ENCODE results near the gene SNX32.
"Not testable (repeated sequence)": the region's sequence is repeated elsewhere in the genome, so short reads cannot be mapped to it uniquely, and the experiment has no call there.

The SNX32 gene

DNA sequence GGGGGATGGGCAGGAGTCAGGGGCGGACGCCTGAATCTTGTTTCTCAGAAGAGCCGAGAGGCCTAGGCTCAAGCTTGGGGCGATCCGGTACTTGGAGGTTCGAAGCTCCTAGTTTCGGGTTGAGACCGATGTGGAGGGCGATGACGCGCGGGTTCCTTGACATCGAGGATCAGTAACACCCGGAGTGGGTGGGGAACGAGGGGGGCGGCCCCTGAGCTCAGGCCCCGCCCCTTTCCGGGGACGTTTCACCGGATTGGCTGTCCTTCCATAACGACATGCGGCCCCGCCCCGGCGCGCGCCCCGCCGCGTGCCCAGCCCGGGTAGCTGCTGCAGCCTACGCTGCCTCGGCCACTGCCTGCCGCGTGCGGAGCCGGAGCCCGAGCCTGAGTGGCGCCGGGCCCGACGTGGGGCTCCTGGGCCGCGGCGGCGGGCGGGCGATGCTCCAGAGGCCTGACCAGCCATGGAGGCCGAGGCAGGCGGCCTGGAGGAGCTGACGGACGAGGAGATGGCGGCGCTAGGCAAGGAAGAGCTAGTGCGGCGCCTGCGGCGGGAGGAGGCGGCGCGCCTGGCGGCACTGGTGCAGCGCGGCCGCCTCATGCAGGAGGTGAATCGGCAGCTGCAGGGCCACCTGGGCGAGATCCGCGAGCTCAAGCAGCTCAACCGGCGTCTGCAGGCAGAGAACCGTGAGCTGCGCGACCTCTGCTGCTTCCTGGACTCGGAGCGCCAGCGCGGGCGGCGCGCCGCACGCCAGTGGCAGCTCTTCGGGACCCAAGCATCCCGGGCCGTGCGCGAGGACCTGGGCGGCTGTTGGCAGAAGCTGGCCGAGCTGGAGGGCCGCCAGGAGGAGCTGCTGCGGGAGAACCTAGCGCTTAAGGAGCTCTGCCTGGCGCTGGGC is 56.8 kb downstream of the SNX32 start, which contains the start of gene CCDC85B:
TSS of gene CCDC85B (plus strand) at position 350 of the 895 bp plus-strand sequence. CDS start at position 461, 111 bp downstream.
- POLR2A ChIA-PET: interaction anchor here (0.7 to 8.7 kb wide), 18 partner anchors 9 to 232 kb away, joined by 3 to 136 read pairs (median 4); partner anchors contain the start of genes C11orf68, CFL1, DRAP1 and FOSL1
- TF ChIP-seq, protein P1, sequence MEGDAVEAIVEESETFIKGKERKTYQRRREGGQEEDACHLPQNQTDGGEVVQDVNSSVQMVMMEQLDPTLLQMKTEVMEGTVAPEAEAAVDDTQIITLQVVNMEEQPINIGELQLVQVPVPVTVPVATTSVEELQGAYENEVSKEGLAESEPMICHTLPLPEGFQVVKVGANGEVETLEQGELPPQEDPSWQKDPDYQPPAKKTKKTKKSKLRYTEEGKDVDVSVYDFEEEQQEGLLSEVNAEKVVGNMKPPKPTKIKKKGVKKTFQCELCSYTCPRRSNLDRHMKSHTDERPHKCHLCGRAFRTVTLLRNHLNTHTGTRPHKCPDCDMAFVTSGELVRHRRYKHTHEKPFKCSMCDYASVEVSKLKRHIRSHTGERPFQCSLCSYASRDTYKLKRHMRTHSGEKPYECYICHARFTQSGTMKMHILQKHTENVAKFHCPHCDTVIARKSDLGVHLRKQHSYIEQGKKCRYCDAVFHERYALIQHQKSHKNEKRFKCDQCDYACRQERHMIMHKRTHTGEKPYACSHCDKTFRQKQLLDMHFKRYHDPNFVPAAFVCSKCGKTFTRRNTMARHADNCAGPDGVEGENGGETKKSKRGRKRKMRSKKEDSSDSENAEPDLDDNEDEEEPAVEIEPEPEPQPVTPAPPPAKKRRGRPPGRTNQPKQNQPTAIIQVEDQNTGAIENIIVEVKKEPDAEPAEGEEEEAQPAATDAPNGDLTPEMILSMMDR (IDR thresholded peaks at IDR 0.05; ENCODE audit: insufficient read depth, low read length, missing control alignments): peak; percentile 21
- CTCF ChIA-PET: interaction anchor here (0.9 to 33.3 kb wide), 18 partner anchors 9 to 185 kb away, joined by 3 to 1090 read pairs (median 9); partner anchors contain the start of genes C11orf68, CTSW, EFEMP2 and FOSL1
- peak; percentile 66 for DNase-seq (ENCODE audit: low read depth, low spot score)
- peak within 1 kb of the TSS; percentile 73 for H3K4me3 ChIP-seq (ENCODE audit: low read depth, low read length)

DNA sequence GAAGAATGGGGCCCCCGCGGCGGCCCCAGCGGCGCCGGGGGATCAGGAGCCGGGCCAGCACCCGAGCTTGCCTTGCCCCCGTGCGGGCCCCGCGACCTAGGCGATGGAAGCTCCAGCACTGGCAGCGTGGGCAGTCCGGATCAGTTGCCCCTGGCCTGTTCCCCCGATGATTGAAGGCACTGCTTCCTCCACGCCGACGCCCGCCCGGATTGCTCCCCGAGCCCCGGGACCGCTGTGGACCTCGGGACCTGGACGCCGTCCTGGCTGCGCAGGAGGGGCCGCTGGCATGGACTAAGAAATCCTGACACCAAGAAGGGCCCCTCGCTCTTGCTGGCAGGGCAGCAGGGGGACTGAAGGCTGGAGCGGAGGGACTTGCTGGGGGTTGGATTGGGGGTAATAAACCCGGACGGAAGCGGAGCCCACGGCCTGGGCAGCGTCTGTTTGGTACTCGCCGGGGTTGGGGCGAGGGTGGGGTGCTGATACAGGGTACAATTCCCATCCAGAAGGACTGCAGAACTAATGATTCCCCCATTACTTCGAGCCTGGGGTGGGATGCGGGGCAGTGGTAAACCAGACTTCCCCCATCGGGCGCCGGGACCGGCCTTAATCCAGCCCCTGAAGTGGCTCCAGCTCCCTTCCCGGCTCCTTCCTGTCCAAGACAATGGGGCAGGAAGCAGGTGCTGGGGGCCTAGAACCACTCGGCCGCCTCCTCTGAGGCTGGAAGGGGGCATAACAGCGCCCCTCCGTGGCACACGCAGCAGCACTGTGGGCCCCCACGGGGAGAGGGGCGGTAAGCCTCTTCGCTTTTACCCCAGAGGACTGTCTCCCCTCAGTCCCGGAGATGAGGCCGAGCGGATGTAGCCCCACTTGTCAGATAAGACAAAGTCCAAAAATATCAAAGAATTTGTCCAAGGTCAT is 57.7 kb downstream of the SNX32 start:
- no peak for DNase-seq (ENCODE audit: low read depth, low spot score)
- TF ChIP-seq, protein P1 (IDR thresholded peaks at IDR 0.05; ENCODE audit: insufficient read depth, low read length, missing control alignments): peak; percentile 37
- peak overlapping the region; percentile 73 for H3K4me3 ChIP-seq (ENCODE audit: low read depth, low read length)
- CTCF ChIA-PET: interaction anchor here (0.9 to 33.3 kb wide), 7 partner anchors 9 to 88 kb away, joined by 3 to 1090 read pairs (median 20); partner anchors contain the start of genes C11orf68, CTSW, EFEMP2 and FOSL1
- POLR2A ChIA-PET: interaction anchor here (0.7 to 8.7 kb wide), 13 partner anchors 8 to 233 kb away, joined by 3 to 136 read pairs (median 5); partner anchors contain the start of genes C11orf68, CFL1, DRAP1 and FOSL1

DNA sequence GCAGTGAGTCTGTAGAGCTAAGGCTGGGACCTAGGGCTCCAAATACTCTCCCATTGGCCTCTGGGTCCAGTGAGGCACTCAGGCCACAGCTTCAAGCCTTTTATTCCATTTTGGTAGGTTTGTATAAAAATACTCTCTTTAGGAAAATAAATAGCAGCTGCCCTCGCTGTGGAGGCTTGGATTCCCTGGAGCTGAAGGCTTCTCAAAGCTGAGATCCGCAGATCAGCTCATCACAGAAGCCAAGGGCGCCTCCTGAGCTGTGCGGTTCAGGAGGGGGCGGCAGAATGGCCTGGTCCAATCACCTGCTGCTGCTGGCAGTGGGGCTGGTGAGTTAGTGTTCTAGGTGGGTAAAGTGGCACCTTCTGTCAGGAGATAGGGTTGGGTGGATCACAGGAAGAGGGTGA is 58.4 kb downstream of the SNX32 start:
- not testable (repeated sequence) for DNase-seq (ENCODE audit: low read depth, low spot score)

DNA sequence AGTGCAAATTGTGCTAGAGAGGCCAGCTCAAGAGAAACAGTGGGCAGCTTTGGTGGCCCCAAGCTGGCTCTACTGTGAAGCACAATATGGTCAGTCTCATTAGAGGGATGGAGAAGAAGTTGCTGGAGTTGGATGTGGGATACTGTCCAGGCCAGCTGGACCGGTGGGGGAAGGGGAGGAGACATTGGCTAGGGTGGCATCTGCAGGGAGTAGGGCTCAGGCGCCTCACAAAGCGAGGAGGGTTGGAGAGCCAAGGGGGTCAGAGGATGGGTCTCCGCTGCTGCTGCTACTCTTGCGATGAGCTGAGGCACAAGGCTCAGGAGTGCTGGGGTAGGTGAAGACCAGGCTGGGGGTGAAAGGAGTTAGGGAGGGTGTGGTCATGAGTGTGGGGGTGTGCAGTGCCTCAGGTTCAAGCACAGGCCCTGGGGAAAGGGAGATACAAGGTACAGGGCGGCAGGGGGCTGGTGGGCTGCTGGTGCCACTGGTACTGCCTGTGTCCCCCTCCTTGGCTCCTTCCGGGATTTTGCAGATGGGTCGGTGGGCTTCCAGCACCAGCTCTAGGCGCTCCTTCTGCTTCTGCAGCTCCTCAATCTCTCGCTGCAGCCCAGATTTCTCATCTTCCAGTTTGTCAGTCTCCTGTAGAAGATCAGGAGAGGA is 59.0 kb downstream of the SNX32 start:
- CTCF ChIA-PET: interaction anchor here (1.4 to 33.3 kb wide), 6 partner anchors 8 to 86 kb away, joined by 3 to 1090 read pairs (median 14); partner anchors contain the start of genes FOSL1, MUS81 and SART1
- H3K4me3 ChIP-seq (ENCODE audit: low read depth, low read length): peak overlapping the region; percentile 73
- DNase-seq (ENCODE audit: low read depth, low spot score): no peak
- POLR2A ChIA-PET: interaction anchor here (5.4 to 8.7 kb wide), 3 partner anchors 7 to 25 kb away, joined by 29 to 136 read pairs (median 127); partner anchors contain the start of genes C11orf68, DRAP1 and FOSL1
- TF ChIP-seq, protein P1 (IDR thresholded peaks at IDR 0.05; ENCODE audit: insufficient read depth, low read length, missing control alignments): no peak

More for the DNA sequence above, 58.4 kb downstream of the SNX32 start:
- peak overlapping the region; percentile 73 for H3K4me3 ChIP-seq (ENCODE audit: low read depth, low read length)
- ChIA-PET CTCF (interaction anchor here (2.5 to 33.3 kb wide), 5 partner anchors 7 to 87 kb away, joined by 7 to 1090 read pairs (median 17); partner anchors contain the start of genes FOSL1, MUS81 and SART1), POLR2A (interaction anchor here (1.7 to 8.7 kb wide), 6 partner anchors 8 to 90 kb away, joined by 6 to 136 read pairs (median 48); partner anchors contain the start of genes C11orf68, CFL1, DRAP1 and FOSL1)

DNA sequence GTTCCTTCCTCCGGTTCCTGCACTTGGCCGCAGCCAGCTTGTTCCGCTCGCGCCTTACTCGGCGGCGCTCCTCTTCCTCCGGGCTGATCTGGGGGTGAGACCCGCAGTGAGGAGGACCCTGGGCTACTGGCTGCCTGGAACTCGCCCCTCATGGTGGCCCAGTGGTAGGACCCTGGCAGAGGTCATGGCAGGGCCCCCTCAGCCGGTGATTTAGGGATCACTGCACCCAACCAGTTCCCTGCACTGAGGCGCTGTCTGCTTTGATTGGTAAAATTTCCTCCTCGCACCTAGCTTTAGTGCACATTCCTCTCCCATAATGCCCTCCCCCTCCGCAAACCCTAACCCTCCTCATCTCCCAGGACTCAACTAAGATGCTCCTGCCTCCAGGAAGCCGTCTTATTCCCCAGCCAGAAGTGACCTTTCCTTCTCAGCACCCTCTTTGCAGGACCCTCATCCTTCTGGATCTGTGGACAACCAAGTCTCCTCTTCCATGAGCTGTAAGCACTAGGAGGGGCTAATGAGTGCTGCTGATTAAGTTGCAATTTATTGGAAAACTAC is 60.4 kb downstream of the SNX32 start:
- ChIA-PET POLR2A (interaction anchor here (0.9 to 8.7 kb wide), 3 partner anchors 6 to 23 kb away, joined by 3 to 136 read pairs (median 127); partner anchors contain the start of genes C11orf68, DRAP1 and FOSL1), CTCF (interaction anchor here (1.2 to 33.3 kb wide), 6 partner anchors 9 to 85 kb away, joined by 3 to 1090 read pairs (median 10); partner anchors contain the start of genes FOSL1 and SART1)
- TF ChIP-seq, protein P1 (IDR thresholded peaks at IDR 0.05; ENCODE audit: insufficient read depth, low read length, missing control alignments): no peak
- no peak for DNase-seq (ENCODE audit: low read depth, low spot score)
- peak overlapping the region; percentile 8; the same call in 1 of the 2 replicates for H3K4me3 ChIP-seq (ENCODE audit: low read depth, low read length)

All from AG04449 (cell line).